ENCODE measurements around the gene GUCA1A. TPM values are rescaled to one million over a fixed set of nuclear protein-coding genes. Genes with fewer than 3 reads are reported as not detected.
"Not testable (repeated sequence)": the region's sequence is repeated elsewhere in the genome, so short reads cannot be mapped to it uniquely, and the experiment has no call there.

Gene GUCA1A
- total RNA-seq, 1 experiment from 2014 or later = not detected

GRCh38 chr6:42200035-42200434 is 26.9 kb downstream of the GUCA1A start:
- DNase-seq = no peak
- CTCF ChIA-PET = no interaction called here
- BruUV-seq (replicated peaks) = no TSS peak
- Mint-ChIP-seq H3K27ac (ENCODE audit: unreplicated experiment) (no peak overlapping the region), H3K27me3 (ENCODE audit: unreplicated experiment) (no peaks in the 10 kb centered on the region), H3K4me1 (ENCODE audit: low read depth, unreplicated experiment) (peaks cover 15% of the 10 kb centered on the region), H3K9me3 (ENCODE audit: low read depth, unreplicated experiment) (peaks cover 4% of the 10 kb centered on the region), H3K36me3 (ENCODE audit: insufficient read depth, unreplicated experiment) (peaks cover 10% of the 10 kb centered on the region), H3K4me3 (ENCODE audit: low read depth, unreplicated experiment) (no peak overlapping the region)
- intact Hi-C loops (cut with micrococcal nuclease; ENCODE audit: unreplicated experiment) = no loop called here
- TF ChIP-seq, protein P1, sequence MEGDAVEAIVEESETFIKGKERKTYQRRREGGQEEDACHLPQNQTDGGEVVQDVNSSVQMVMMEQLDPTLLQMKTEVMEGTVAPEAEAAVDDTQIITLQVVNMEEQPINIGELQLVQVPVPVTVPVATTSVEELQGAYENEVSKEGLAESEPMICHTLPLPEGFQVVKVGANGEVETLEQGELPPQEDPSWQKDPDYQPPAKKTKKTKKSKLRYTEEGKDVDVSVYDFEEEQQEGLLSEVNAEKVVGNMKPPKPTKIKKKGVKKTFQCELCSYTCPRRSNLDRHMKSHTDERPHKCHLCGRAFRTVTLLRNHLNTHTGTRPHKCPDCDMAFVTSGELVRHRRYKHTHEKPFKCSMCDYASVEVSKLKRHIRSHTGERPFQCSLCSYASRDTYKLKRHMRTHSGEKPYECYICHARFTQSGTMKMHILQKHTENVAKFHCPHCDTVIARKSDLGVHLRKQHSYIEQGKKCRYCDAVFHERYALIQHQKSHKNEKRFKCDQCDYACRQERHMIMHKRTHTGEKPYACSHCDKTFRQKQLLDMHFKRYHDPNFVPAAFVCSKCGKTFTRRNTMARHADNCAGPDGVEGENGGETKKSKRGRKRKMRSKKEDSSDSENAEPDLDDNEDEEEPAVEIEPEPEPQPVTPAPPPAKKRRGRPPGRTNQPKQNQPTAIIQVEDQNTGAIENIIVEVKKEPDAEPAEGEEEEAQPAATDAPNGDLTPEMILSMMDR (IDR thresholded peaks at IDR 0.05; ENCODE audit: unreplicated experiment) = no peak

GRCh38 chr6:42201382-42201781 is 28.2 kb downstream of the GUCA1A start:
- H3K27ac Mint-ChIP-seq (ENCODE audit: unreplicated experiment) = no peak overlapping the region
- intact Hi-C loops (cut with micrococcal nuclease; ENCODE audit: unreplicated experiment) = no loop called here

DNA sequence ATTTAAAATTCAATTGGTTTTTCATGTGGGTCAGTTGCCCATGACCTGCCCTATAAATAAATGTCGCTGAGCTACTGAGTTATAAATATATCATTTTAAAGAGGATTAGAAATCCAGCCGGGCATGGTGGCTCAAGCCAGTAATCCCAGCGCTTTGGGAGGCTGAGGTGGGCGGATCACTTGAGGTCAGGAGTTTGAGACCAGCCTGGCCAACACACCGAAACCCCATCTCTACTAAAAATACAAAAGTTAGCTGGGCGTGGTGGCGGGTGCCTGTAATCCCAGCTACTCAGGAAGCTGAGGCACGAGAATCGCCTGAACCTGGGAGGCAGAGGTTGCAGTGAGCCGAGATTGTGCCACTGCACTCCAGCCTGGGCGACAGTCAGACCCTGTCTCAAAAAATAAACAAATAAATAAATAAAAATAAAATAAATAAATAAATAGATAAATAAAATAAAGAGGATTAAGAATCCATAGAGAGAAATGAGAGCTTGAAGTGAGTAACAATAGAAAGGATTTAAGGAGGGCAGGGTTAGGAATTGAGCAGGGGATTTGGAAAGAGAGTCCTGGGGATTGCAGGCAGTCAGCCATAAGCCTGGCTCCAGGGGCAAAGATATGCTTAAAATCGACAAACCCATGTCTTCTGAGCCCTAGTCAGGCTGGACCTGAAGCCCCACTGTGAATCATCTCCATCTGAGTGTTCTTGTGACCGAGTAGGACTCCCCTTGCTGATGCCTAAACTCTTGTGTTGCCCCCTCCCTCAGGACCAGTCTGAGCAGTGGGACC is 29.2 kb downstream of the GUCA1A start:
- H3K27me3 Mint-ChIP-seq (ENCODE audit: unreplicated experiment); H3K9me3 Mint-ChIP-seq (ENCODE audit: low read depth, unreplicated experiment); BruUV-seq (replicated peaks); DNase-seq; H3K4me3 Mint-ChIP-seq (ENCODE audit: low read depth, unreplicated experiment); H3K27ac Mint-ChIP-seq (ENCODE audit: unreplicated experiment); intact Hi-C loops (cut with micrococcal nuclease; ENCODE audit: unreplicated experiment): not testable (repeated sequence)
- Mint-ChIP-seq H3K4me1 (ENCODE audit: low read depth, unreplicated experiment) (peaks cover 15% of the 10 kb centered on the region), H3K36me3 (ENCODE audit: insufficient read depth, unreplicated experiment) (peaks cover 14% of the 10 kb centered on the region)
- CTCF ChIA-PET = interaction anchor here (1.4 kb wide), 1 partner anchor 12 kb away, joined by 4 read pairs; no protein-coding TSS in a partner anchor

More at GRCh38 chr6:42201382-42201781, 28.2 kb downstream of the GUCA1A start:
- TF ChIP-seq, protein P1 (IDR thresholded peaks at IDR 0.05; ENCODE audit: unreplicated experiment) = no peak
- peaks cover 4% of the 10 kb centered on the region for H3K9me3 Mint-ChIP-seq (ENCODE audit: low read depth, unreplicated experiment)
- CTCF ChIA-PET = no interaction called here
- H3K4me3 Mint-ChIP-seq (ENCODE audit: low read depth, unreplicated experiment) = no peak overlapping the region
- BruUV-seq (replicated peaks) = no TSS peak
- DNase-seq = no peak
- no peaks in the 10 kb centered on the region for H3K27me3 Mint-ChIP-seq (ENCODE audit: unreplicated experiment)
- H3K36me3 Mint-ChIP-seq (ENCODE audit: insufficient read depth, unreplicated experiment) = peaks cover 10% of the 10 kb centered on the region
- peaks cover 15% of the 10 kb centered on the region for H3K4me1 Mint-ChIP-seq (ENCODE audit: low read depth, unreplicated experiment)

GRCh38 chr6:42203183-42203582 is 30.0 kb downstream of the GUCA1A start:
- Mint-ChIP-seq H3K36me3 (ENCODE audit: insufficient read depth, unreplicated experiment) (peaks cover 14% of the 10 kb centered on the region), H3K4me3 (ENCODE audit: low read depth, unreplicated experiment) (no peak overlapping the region), H3K4me1 (ENCODE audit: low read depth, unreplicated experiment) (peaks cover 15% of the 10 kb centered on the region), H3K27me3 (ENCODE audit: unreplicated experiment) (no peaks in the 10 kb centered on the region), H3K27ac (ENCODE audit: unreplicated experiment) (no peak overlapping the region), H3K9me3 (ENCODE audit: low read depth, unreplicated experiment) (peaks cover 4% of the 10 kb centered on the region)
- intact Hi-C loops (cut with micrococcal nuclease; ENCODE audit: unreplicated experiment) = no loop called here
- CTCF ChIA-PET = interaction anchor here (1.4 kb wide), 1 partner anchor 12 kb away, joined by 4 read pairs; no protein-coding TSS in a partner anchor
- no peak for DNase-seq
- no TSS peak for BruUV-seq (replicated peaks)
- TF ChIP-seq, protein P1 (IDR thresholded peaks at IDR 0.05; ENCODE audit: unreplicated experiment) = no peak

DNA sequence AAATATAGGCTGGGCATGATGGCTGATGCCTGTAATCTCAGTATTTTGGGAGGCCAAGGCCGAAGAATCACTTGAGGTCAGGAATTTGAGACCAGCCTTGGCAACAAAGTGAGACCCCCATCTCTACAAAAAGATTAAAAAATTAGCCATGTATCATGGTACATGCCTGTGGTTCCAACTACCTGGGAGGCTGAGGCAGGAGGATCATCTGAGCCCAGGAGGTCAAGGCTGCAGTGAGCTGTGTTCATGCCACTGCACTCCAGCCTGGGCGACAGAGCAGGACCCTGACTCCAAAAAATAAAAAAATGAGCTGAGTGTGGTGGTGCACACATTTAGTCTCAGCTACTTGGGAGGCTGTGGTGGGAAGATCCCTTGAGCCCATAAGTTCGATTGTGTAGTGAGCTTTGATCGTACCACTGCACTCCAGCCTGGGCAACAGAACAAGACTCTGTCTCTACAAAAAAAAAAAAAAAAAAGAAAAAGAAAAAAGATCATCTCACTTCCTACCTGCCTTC is 31.7 kb downstream of the GUCA1A start:
- CTCF ChIA-PET = interaction anchor here (0.7 to 1.3 kb wide), 2 partner anchors 10 to 57 kb away, joined by 3 read pairs; no protein-coding TSS in a partner anchor
- intact Hi-C loops (cut with micrococcal nuclease; ENCODE audit: unreplicated experiment) = no loop called here
- Mint-ChIP-seq H3K36me3 (ENCODE audit: insufficient read depth, unreplicated experiment) (peaks cover 26% of the 10 kb centered on the region), H3K27ac (ENCODE audit: unreplicated experiment) (peak overlapping the region; percentile 40), H3K4me1 (ENCODE audit: low read depth, unreplicated experiment) (peaks cover 12% of the 10 kb centered on the region), H3K4me3 (ENCODE audit: low read depth, unreplicated experiment) (peak overlapping the region; percentile 3), H3K9me3 (ENCODE audit: low read depth, unreplicated experiment) (peaks cover 4% of the 10 kb centered on the region), H3K27me3 (ENCODE audit: unreplicated experiment) (no peaks in the 10 kb centered on the region)
- BruUV-seq (replicated peaks) = no TSS peak
- no peak for DNase-seq
- TF ChIP-seq, protein P1 (IDR thresholded peaks at IDR 0.05; ENCODE audit: unreplicated experiment) = no peak

DNA sequence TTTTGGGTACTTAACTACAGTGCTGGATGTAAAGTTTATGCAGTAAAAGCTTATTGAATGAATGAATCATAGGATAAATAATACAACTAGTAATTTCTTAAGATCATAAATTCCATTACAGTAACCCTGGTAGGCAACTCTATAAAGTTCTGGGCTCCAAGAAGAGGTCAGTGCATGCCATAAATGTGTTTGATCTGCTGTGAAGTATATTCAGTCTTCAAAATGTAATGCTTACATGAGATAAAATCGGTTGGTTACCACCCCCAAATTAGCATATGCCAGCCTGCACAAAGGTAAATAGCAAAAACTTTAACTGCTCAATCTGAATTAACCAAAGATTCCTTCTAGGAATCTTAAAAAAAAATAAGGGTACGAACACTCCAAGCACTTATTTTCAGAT is 34.4 kb downstream of the GUCA1A start:
- H3K9me3 Mint-ChIP-seq (ENCODE audit: low read depth, unreplicated experiment); intact Hi-C loops (cut with micrococcal nuclease; ENCODE audit: unreplicated experiment); H3K4me1 Mint-ChIP-seq (ENCODE audit: low read depth, unreplicated experiment); H3K27me3 Mint-ChIP-seq (ENCODE audit: unreplicated experiment); BruUV-seq (replicated peaks); H3K27ac Mint-ChIP-seq (ENCODE audit: unreplicated experiment); H3K4me3 Mint-ChIP-seq (ENCODE audit: low read depth, unreplicated experiment); DNase-seq: not testable (repeated sequence)
- CTCF ChIA-PET = interaction anchor here (0.6 kb wide), 1 partner anchor 707 kb away, joined by 3 read pairs; no protein-coding TSS in a partner anchor
- H3K36me3 Mint-ChIP-seq (ENCODE audit: insufficient read depth, unreplicated experiment) = peaks cover 33% of the 10 kb centered on the region

All from Calu3 (cell line).